NCI-H2081 (cell line): ENCODE measurements around the gene GPR42.

Experiments used
- DNase-seq, 2 experiments: peaks; one replicate each; lab custom pipeline; 2025; lab: John Stamatoyannopoulos, UW

The GPR42 gene

GRCh38 chr19:35370722-35371121, at the start of gene GPR42:
Gene GPR42, plus strand, starts transcription at chr19:35371068. Its CDS starts 292 bp downstream, at chr19:35371360.
- no peak for DNase-seq

GRCh38 chr19:35321291-35321690, 49.6 kb upstream of the GPR42 start:
- no peak for DNase-seq

DNA sequence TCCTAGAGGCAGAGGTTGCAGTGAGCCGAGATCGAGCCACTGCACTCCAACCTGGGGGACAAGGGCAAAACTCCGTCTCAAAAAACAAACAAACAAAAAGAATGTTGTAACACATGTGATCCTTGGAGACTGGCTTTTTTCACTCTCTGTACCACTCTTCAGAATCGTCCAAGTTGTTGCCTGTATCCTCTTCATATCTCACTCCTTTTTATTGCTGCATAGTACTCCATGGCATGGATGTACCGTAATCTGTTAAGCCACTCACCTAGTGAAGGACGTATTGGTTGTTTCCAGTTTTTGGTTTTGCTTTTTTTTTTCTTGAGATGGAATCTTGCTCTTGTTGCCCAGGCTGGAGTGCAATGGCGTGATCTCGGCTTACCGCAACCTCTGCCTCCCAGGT, 48.9 kb upstream of the GPR42 start:
- DNase-seq, result no peak

DNA sequence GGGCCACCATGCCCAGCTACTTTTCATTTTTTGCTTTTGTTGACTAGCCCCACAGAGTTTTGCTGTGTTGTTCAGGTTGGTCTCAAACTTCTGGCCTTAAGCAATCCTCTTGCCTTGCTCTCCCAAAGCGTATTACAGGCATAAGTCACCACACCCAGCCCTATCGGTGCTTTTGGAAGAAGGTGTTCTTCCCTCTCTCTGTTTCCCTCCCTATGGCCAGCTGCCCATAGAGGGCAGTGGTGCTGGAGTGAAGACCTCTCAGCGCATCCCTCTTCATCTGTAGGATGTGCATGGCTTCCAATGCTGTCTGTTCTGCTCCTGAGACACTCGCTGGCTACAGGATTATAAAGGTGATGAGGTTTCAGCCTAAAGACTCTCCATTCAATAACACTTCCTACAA, 43.2 kb upstream of the GPR42 start:
- DNase-seq, result no peak

GRCh38 chr19:35328851-35329285, 42.0 kb upstream of the GPR42 start, which contains the start of gene CD22:
Gene CD22, plus strand, starts transcription at chr19:35329187. Its CDS starts 2,854 bp downstream, at chr19:35332041.
- no peak for DNase-seq

DNA sequence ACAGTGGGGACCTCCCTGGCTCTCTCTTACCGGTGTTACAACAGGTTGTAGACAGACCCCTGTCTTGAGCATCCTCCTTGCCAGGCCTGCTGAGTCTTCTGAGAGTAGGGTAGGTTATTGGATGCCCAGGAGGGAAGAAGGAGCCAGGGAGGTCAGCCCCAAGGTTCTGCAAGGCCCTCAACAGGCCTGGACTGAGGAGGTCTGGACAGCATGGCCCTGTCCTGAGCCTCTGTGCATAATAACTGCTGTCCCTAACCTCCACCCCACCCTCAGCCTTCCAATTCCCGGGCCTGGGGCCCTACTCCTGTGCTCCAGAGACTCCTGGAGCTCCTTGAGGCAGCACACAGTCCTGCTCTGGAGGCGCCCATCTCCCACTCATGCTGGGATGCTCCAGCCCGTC, 41.5 kb upstream of the GPR42 start:
- no peak for DNase-seq

GRCh38 chr19:35330475-35330874, 40.4 kb upstream of the GPR42 start:
- DNase-seq, result no peak

DNA sequence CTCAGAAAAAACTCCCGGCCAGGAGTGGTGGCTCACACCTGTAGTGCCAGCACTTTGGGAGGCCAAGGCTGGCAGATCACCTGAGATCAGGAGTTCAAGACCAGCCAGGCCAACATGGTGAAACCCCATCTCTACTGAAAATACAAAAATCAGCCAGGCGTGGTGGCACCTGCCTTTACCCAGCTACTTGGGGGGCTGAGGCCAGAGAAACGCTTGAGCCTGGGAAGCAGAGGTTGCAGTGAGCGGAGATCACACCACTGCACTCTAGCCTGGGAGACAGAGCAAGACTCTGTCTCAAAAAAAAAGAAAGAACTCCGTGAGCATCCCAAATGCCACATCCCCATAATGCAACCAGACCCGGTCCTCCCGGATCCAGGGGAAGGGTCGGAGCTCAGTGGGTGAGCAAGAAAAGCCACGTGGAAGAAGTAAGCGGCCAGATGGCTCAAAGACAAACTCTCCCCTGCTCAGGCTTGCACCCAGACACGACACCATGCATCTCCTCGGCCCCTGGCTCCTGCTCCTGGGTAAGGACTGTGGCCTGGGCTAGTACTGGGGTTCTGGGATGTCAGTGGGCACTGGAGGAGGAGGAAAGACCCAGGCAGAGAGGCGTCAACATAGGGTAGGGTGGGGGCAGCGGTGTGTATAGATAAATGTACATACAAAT, 39.2 kb upstream of the GPR42 start:
- DNase-seq, result no peak

- DNase-seq, result no peak
Observed at GRCh38 chr19:35332817-35333216, 38.1 kb upstream of the GPR42 start.

- no peak for DNase-seq
Observed at GRCh38 chr19:35334144-35334753, 36.6 kb upstream of the GPR42 start.

DNA sequence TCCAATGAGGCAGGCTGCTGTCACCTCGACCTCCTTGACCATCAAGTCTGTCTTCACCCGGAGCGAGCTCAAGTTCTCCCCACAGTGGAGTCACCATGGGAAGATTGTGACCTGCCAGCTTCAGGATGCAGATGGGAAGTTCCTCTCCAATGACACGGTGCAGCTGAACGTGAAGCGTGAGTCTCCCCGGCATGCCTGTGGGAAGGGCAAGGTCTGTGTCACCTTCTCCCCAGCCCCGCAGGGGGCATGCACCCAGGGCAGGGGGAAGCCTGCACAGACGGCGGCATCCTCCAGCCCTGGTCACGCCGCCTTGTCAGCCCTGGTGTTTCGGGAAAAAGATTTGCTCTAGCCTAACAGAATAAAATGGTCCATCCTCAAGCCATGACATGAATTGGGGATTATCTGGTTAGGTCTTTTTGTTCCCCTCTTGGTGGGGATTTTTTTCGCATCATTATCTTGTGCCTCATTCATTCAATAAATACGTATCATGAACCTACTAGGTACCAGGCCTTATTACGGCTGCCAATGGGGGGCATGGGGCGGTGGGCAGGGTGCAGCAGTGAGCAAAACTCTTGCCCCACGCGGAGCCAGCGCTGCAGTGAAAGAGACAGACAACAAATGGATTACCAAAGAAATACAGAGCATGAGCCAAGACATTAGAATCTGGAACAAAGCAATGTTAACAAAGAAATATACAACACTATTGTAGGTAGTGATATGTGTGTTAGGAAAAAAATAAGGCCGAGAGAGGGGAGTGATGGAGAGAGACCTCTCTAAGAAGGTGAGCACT, 34.5 kb upstream of the GPR42 start:
- no peak for DNase-seq

DNA sequence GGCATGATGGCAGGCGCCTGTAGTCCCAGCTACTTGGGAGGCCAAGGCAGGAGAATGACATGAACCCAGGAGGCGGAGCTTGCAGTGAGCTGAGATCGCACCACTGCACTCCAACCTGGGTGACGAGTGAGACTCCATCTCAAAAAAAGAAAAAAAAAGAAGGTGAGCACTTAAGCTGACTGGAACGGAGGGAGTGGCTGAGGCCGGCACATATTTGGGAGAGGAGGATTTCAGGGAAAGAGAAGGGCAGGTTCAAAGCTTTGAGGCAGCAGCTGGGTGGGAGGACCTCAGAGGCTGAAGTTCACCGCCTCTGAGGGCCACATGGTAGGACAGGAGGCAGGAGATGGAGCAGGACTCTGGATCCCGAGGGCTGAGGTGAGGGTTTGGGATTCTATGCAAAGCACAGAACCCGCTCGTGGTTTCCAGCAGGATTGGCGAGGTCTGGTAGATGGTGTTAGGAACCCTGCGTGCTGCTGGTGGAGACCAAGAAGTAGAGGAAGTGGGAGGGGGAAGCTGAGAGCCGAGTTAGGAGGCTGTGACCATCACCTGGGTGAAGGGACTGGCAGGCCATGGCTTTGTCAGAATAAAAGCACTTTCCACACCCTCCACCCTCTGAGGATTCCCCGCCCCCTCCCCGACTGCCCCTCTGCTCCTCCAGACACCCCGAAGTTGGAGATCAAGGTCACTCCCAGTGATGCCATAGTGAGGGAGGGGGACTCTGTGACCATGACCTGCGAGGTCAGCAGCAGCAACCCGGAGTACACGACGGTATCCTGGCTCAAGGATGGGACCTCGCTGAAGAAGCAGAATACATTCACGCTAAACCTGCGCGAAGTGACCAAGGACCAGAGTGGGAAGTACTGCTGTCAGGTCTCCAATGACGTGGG, 33.5 kb upstream of the GPR42 start:
- DNase-seq, result no peak

- no peak for DNase-seq
Observed at GRCh38 chr19:35337984-35338296, 32.9 kb upstream of the GPR42 start.

DNA sequence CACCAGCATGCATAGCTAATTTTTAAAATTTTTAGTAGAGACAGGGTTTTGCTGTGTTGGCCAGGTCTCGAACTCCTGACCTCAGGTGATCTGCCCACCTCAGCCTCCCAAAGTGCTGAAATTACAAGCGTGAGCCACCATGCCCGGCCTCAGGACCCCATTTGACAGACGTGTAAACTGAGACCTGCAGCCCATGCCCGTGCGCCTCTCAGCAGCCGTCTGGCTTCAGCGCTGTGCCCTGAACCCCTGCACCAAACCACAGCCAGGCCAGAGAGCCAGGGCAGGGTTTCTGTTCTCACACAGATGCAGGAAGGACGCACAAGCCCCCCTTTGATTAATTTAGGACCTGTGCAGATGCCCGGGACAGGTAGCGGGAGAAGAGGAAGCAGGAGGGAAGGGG, 30.4 kb upstream of the GPR42 start:
- no peak for DNase-seq

- no peak for DNase-seq
Observed at GRCh38 chr19:35341006-35341405, 29.9 kb upstream of the GPR42 start.

GRCh38 chr19:35341565-35342225, 29.2 kb upstream of the GPR42 start:
- no peak for DNase-seq

GRCh38 chr19:35342430-35342829, 28.4 kb upstream of the GPR42 start:
- no peak for DNase-seq

- DNase-seq, result no peak
Observed at GRCh38 chr19:35344511-35345031, 26.3 kb upstream of the GPR42 start.

DNA sequence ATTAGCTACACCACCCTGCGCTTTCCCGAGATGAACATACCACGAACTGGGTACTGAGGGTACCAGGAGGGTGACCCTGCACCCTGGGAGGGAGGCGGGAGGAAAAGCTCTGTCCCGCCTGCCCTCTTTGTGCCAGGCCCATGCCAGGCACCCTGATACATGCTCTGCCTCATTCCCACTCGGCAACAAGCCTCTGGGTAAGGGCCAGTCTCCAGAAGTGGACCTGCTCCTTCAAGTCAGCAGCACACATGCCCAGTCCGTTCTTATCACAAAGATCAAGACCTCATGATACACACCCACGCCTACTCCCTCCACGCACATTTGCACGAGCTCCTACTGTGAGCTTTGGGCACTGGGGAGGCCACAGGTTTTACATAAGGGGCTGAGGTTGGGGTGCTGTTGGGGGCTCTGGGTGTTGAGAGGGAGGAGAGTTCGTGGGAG, 25.2 kb upstream of the GPR42 start:
- no peak for DNase-seq

- DNase-seq, result no peak
Observed at GRCh38 chr19:35346193-35347052, 24.4 kb upstream of the GPR42 start.
